ENCODE data around the gene ZNF367.

Gene ZNF367

GRCh38 chr9:96436456-96437126 lies 18.4 kb upstream of the ZNF367 start:
- no peak for DNase-seq

DNA sequence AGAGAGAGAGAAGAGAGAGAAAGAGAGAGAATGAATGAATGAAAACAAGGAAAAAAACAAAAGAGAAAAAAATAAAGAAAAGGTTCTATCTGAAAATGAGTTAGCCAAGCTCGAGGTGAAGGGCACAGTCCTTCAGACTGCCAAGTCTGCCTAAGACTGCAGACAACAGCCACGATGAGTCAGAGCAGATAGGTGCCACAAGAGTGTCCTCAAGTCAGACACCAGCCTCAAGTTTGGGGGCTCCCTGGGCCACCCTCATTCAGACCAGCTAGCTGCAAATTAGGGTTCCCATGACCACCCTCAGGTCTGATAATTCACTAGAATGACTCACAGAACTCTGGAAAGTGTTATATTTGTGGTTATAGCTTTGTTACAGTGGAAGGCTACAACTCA lies 17.9 kb upstream of the ZNF367 start:
- DNase-seq = no peak

GRCh38 chr9:96435345-96435744 lies 17.2 kb upstream of the ZNF367 start:
- DNase-seq = no peak

DNA sequence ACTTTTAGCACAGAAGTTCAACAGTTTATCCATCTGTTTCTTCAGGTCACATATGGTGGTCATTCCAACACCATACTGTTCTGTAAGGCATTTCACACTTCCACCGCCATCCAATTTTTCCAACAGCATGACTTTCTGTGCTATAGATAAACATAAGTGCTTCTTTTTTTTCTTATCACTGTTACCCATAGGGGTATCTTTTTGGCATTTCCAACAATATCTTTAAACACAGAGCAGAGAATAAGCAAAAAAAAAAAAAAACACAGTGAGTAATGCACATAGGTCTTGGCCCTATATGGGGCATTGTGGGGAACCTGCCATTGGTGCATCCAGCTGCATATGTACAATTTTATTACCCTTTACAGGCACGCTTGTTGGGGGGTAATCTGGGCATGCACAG lies 12.2 kb upstream of the ZNF367 start:
- DNase-seq = no peak

DNA sequence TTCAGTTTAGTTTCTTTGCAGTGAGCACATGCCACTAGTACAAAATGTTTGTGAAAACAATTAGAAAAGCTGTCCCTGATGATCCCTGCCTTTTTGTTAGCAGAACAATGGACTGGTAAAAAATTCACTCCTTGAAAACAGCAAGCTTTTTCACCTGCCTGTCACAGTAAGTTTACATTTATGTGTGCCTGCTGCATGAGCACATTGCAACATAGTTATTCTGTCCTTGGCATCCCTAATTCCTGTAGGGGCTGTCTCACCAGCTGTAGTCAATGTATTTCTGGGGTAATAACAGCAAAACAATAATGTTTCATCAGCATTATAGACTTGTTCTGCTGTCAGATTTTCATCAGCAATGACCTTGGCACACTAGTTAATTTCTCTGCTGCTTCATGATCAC lies 11.6 kb upstream of the ZNF367 start:
- DNase-seq = no peak

GRCh38 chr9:96425500-96426169 lies 7.5 kb upstream of the ZNF367 start:
- DNase-seq = no peak

DNA sequence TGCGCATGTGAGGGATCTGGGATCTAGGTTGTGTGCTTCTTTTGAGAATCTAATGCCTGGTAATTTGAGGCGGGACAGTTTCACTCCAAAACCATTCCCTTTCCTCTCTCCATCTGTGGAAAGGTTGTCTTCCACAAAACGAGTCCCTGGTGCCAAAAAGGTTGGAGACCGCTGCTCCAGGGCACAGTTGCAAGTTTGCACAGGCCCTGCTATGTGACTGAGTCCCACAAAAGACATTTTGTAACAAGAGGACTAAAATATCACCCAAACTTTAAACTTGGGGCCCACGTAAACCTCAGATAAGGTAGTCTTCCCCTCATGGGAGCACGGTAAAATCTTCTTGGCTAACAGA lies 5.8 kb upstream of the ZNF367 start:
- no peak for DNase-seq

GRCh38 chr9:96423322-96423984 lies 5.3 kb upstream of the ZNF367 start:
- no peak for DNase-seq

- DNase-seq = peak; percentile 9
Measured at GRCh38 chr9:96420468-96421219, 2.5 kb upstream of the ZNF367 start.

DNA sequence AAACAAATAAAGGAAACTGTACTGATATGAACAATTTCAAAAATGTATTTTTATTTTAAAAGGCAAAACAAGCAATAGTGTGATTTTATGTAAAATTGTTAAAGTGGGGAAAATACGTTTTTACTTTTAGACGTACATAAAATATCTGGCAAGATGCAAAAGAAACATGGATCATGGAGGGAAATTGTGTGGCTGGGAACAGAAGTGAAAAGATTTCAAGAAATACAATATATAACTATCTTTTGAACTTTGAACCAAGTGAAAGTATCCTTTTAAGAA lies 1.5 kb upstream of the ZNF367 start:
- no peak for DNase-seq

DNA sequence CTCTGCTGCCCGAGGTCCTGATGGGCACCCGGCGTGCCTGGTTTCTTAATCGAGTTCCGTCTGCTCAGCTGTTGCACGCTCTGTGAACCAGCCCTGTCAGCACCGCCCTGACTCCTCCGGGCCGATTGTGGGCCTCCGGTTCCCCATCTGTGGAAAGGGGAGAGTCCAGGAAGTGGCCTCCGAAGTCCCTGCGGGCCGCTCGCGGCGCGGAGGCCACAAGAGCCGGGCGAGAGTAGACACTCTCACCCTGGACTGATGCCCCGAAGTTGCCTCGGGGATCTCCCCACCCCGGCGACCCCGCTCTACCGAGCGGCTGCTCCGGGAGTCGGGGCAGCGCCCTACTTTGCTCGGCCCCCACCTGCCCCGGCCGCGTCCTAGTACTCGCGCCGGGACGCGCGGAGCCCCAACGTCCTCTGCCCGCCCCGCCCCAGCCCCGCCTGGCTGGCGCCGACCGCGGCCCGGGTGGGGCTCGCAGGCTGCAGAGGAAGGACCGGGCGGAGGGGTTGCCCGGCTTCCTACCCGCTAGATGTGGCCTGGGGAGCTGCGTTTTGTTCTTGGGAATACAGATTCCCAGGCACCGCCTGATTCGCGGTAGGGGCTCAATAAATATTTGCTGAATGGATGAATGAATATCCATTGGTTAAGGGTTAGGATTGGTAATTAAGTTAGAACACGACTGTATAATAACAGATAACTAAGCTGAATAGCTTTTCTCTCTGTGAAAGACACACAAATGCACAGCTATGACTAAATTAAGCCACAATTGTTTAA lies 935 bp upstream of the ZNF367 start:
- peak; percentile 93 for DNase-seq

DNA sequence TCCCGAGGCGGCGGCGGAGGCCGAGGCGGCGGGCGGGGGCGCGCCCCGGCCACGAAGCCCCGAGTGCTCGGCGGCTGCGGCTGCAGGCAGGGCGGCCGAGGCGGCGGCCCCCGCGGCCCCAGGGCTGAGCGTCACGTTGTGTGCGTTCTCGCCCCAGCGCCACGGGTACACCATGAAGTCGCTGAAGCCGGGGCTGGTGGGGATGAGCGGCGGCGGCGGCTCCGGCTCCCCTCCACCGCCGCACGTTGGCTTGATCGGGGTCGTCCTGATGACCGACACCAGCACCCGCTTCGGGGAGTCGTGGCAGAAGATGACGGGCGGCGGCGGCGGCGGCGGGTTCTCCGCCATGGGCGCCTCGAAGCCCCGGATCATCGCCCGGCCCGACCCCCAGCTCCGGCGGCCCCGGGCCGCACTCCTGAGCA lies 498 bp downstream of the ZNF367 start:
- no peak for DNase-seq

GRCh38 chr9:96417051-96417586 lies 1.1 kb downstream of the ZNF367 start:
- DNase-seq = peak; percentile 93

DNA sequence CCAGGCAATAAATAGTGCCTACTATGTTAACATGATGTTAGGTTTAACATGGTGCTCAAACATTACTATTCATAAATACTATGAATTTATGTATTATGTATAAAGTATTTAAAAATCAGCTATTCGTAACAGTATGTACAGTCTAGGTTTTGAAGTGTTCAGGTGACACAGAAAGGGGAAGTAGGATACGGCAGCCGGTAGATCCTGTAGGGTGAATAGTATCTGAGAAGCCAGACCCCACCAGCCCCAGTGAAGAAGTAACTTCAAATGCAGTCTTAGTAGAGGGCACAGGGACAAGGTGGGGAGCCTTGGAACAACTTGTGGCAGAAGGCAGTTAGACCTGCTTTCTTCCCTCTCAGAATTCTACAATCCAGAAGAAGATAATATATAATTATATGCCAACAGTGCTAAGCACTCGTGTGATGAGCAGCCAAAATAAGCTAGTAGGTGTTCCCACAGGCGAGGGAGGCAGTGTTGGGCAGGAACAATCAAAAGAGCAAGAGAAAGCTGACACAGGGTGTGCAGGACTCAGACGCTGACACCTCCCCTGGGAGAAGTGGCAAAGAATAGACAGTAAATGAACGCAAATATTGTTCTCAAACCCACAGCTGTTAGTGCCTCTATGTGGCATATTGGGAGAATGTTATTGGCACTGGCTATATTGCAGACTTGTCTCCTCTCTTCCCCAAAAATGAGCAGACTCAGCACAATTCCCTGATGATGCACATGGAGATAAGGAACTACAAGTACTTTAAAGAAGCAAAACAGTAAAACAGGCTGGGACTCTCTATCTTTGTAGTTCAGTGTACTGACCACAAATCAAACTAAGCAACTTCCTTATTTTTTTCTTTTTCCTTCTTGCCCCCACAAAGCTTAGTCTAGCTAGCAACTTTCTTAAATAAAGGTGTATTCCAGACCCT lies 4.6 kb downstream of the ZNF367 start:
- no peak for DNase-seq

DNA sequence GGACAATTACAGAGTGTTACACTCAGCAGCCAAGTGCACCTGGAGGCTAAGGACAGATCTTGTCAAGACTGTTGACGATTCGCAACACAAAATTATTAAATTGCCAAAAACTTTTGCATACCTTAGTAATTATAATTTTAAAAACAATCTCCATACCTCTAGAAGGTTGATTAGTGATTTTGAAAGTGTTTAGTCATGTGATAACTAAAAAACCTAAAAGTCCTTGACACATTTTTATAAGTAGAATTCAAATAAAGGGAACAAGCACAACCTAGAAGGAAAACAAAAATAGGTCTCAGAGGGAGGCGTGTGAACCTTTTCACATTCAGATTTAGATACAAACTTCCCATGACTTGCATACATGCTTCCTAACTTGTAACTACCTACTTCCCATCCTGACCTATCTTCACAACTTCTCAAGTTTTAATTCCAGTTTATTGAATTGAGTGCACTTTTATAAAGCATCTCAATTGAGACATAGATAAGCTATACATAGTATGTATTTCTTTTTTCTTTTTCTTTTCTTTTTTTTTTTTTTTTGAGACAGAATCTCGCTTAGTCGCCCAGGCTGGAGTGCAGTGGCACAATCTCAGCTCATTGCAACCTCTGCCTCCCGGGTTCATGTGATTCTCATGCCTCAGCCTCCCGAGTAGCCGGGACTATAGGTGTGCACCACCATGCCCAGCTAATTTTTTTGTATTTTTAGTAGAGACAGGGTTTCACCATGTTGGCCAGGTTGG lies 5.8 kb downstream of the ZNF367 start:
- no peak for DNase-seq

GRCh38 chr9:96411129-96411838 lies 6.9 kb downstream of the ZNF367 start:
- DNase-seq = no peak

DNA sequence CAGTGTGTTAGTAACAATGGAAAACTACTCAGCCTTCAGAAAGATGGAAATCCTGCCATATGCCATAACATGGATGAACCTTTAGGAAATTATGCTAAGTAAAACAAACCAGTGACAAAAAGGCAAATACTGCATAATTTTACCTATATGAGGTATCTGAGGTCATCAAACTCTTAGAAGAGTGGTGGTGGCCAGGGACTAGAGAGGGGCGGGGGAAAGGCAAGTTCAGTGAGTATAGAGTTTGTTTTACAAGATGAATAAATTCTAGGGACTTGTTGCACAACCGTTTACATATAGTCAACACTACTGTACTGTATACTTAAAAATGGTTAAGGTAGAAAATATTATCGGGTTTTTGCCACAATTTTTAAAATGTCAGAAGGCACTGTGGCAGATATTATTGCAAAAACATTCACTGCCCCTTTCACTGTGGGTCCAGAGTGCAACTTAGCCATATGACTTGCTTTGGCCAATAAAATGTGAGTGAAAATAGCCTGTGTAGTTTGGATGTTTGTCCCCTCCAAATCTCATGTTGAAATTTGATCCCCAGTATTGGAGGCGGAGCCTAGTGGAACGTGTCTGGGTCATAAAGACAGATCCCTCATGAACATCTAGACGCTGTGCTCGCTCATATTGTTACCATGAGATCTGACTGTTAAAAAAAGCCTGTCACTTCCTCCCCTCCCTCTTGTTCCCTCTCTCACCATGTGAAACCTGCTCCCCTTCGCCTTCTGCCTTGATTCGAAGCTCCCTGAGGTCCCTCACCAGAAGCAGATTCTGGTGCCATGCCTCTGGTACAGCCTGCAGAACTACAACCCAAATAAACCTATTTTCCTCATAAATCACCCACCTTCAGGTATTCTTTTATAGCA lies 9.5 kb downstream of the ZNF367 start:
- no peak for DNase-seq

DNA sequence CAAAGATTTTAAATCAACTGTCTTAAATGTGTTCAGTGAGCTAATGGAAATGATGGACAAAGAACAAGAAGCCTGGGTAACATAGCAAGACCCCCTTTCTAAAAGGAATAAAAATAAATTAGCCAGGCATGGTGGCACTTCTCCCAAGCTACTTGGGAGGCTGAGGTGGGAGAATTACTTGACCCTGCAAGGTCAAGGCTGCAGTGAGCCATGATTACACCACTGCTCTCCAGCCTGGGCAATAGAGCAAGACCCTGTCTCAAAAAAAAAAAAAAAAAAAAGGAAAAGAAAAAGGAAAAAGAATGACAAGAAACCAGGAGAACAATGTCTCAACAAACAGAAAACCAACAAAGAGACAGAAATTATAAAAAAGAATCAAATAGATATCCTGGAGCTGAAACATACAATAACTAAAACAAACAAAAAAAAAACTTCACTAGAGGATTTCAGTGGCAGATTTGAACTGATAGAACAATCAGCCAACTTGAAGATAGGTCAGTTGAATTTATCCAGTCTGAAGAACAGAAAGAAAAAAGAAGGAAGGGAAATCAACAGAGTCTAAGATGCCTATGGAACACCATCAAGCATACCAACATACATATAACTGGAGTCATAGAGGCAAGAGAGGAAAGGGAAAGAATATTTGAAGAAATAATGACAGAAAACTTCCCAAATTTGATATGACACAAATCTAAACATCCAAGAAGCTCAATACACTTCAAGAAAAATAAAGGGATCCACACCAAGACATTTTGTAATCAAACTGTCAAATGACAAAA lies 17.8 kb downstream of the ZNF367 start:
- DNase-seq = no peak

DNA sequence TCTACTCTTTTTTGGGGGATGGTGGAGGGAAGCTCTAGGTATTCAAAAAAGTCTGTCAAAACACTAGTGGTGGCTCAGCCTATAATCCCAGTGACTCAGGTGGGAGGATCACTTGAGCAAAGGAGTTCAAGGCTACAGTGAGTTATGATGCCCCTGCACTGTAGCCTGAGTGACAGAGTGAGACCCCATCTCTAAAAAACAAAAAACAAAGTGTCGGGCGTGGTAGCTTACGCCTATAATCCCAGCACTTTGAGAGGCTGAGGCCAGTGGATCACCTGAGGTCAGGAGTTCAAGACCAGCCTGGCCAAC lies 18.9 kb downstream of the ZNF367 start:
- DNase-seq = no peak

Data from retina (tissue), 1 donor.